Dendritic cell treated with granulocyte-macrophage colony-stimulating factor and Interleukin-4, amounts not matched to agents 40 ng/mL and 50 ng/mL, for 4 days (primary cell): ENCODE data around the gene TBCE.
"Not testable (repeated sequence)": the region's sequence is repeated elsewhere in the genome, so short reads cannot be mapped to it uniquely, and the experiment has no call there.

Source experiments
- H3K27ac Mint-ChIP-seq: one replicate; pipeline ENCODE4 v1.8.0; 2022; ENCODE audit warnings: mild to moderate bottlenecking, mixed read lengths
- H3K27me3 Mint-ChIP-seq: one replicate; pipeline ENCODE4 v1.8.0; 2022; ENCODE audit warnings: mild to moderate bottlenecking, mixed read lengths
- H3K36me3 Mint-ChIP-seq: one replicate; pipeline ENCODE4 v1.8.0; 2022; ENCODE audit warnings: low read depth, mixed read lengths
- H3K4me1 Mint-ChIP-seq: one replicate; pipeline ENCODE4 v1.8.0; 2022; ENCODE audit warnings: low read depth, mixed read lengths
- H3K4me3 Mint-ChIP-seq: one replicate; pipeline ENCODE4 v1.8.0; 2022; ENCODE audit warnings: mild to moderate bottlenecking, moderate library complexity, mixed read lengths
- H3K9me3 Mint-ChIP-seq: one replicate; pipeline ENCODE4 v1.8.0; 2022; ENCODE audit warnings: mixed read lengths
- intact Hi-C: fragments of 100-400 bp; cut with micrococcal nuclease; formaldehyde crosslinking; loops from one replicate; pipeline ENCODE4 v1.15.0; 2022

Gene TBCE

DNA sequence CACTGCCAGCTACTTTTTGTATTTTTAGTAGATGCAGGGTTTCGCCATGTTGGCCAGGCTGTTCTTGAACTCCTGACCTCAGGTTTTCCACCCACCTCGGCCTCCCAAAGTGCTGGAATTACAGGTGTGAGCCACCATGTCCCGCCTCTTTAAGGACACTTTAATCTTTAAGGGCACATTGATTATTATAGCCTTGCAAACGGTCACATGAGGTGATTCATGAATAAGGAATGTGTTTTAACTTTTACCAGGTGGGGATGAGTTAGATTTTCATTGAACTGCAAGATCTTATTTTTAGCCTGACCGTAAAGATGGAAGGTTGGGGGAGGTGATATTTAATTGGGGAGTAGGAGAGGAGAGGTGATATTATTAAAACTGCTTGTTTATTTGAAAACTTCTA, 61.9 kb downstream of the TBCE start:
- Mint-ChIP-seq H3K4me3 (no peak overlapping the region), H3K36me3 (peaks cover 64% of the 10 kb centered on the region), H3K27me3 (no peaks in the 10 kb centered on the region), H3K9me3 (no peaks in the 10 kb centered on the region), H3K4me1 (no peaks in the 10 kb centered on the region), H3K27ac (no peak overlapping the region)
- intact Hi-C loops: no loop called here

- Mint-ChIP-seq H3K4me1 (no peaks in the 10 kb centered on the region), H3K27ac (no peak overlapping the region), H3K9me3 (no peaks in the 10 kb centered on the region), H3K36me3 (peaks cover 67% of the 10 kb centered on the region), H3K4me3 (no peak overlapping the region), H3K27me3 (no peaks in the 10 kb centered on the region)
- intact Hi-C loops: no loop called here
Observed at GRCh38 chr1:235430991-235431390, 63.8 kb downstream of the TBCE start.

GRCh38 chr1:235434001-235434400, 66.8 kb downstream of the TBCE start:
- Mint-ChIP-seq H3K36me3 (peaks cover 79% of the 10 kb centered on the region), H3K9me3 (no peaks in the 10 kb centered on the region), H3K4me3 (no peak overlapping the region), H3K27ac (no peak overlapping the region), H3K27me3 (no peaks in the 10 kb centered on the region), H3K4me1 (no peaks in the 10 kb centered on the region)
- intact Hi-C loops: no loop called here

- Mint-ChIP-seq H3K9me3 (no peaks in the 10 kb centered on the region), H3K27ac (no peak overlapping the region), H3K4me3 (no peak overlapping the region), H3K36me3 (peaks cover 100% of the 10 kb centered on the region), H3K4me1 (peaks cover 6% of the 10 kb centered on the region), H3K27me3 (no peaks in the 10 kb centered on the region)
- intact Hi-C loops: no loop called here
Observed at GRCh38 chr1:235441159-235441685, 74.0 kb downstream of the TBCE start.

GRCh38 chr1:235442788-235443429, 75.7 kb downstream of the TBCE start:
- peaks cover 6% of the 10 kb centered on the region for H3K4me1 Mint-ChIP-seq
- H3K36me3 Mint-ChIP-seq: peaks cover 96% of the 10 kb centered on the region
- no peak overlapping the region for H3K4me3 Mint-ChIP-seq
- H3K27me3 Mint-ChIP-seq: no peaks in the 10 kb centered on the region
- intact Hi-C loops: no loop called here
- H3K9me3 Mint-ChIP-seq: no peaks in the 10 kb centered on the region
- H3K27ac Mint-ChIP-seq: no peak overlapping the region

- Mint-ChIP-seq H3K36me3 (peaks cover 95% of the 10 kb centered on the region), H3K9me3 (no peaks in the 10 kb centered on the region), H3K4me1 (no peaks in the 10 kb centered on the region), H3K4me3 (no peak overlapping the region), H3K27ac (no peak overlapping the region), H3K27me3 (no peaks in the 10 kb centered on the region)
- intact Hi-C loops: no loop called here
Observed at GRCh38 chr1:235448616-235449015, 81.4 kb downstream of the TBCE start.

- Mint-ChIP-seq H3K27me3 (no peaks in the 10 kb centered on the region), H3K9me3 (no peaks in the 10 kb centered on the region), H3K4me3 (no peak overlapping the region), H3K27ac (no peak overlapping the region), H3K36me3 (peaks cover 93% of the 10 kb centered on the region), H3K4me1 (no peaks in the 10 kb centered on the region)
- intact Hi-C loops: no loop called here
Observed at GRCh38 chr1:235450433-235450832, 83.2 kb downstream of the TBCE start.

- no peak overlapping the region for H3K27ac Mint-ChIP-seq
Observed at GRCh38 chr1:235450886-235451483, 83.8 kb downstream of the TBCE start.

GRCh38 chr1:235454021-235454420, 86.8 kb downstream of the TBCE start:
- H3K4me1 Mint-ChIP-seq: no peaks in the 10 kb centered on the region
- H3K27ac Mint-ChIP-seq: no peak overlapping the region
- peaks cover 96% of the 10 kb centered on the region for H3K36me3 Mint-ChIP-seq

More at GRCh38 chr1:235450886-235451483, 83.8 kb downstream of the TBCE start:
- Mint-ChIP-seq H3K4me3 (no peak overlapping the region), H3K4me1 (no peaks in the 10 kb centered on the region), H3K9me3 (no peaks in the 10 kb centered on the region), H3K36me3 (peaks cover 92% of the 10 kb centered on the region), H3K27me3 (no peaks in the 10 kb centered on the region)
- intact Hi-C loops: no loop called here

GRCh38 chr1:235455097-235455496, 87.9 kb downstream of the TBCE start:
- Mint-ChIP-seq H3K36me3 (peaks cover 94% of the 10 kb centered on the region), H3K4me3 (no peak overlapping the region), H3K4me1 (no peaks in the 10 kb centered on the region), H3K9me3 (no peaks in the 10 kb centered on the region), H3K27ac (no peak overlapping the region), H3K27me3 (no peaks in the 10 kb centered on the region)
- intact Hi-C loops: no loop called here

More at GRCh38 chr1:235454021-235454420, 86.8 kb downstream of the TBCE start:
- Mint-ChIP-seq H3K4me3 (no peak overlapping the region), H3K27me3 (no peaks in the 10 kb centered on the region), H3K9me3 (no peaks in the 10 kb centered on the region)
- intact Hi-C loops: no loop called here

GRCh38 chr1:235455823-235456222, 88.6 kb downstream of the TBCE start:
- intact Hi-C loops: no loop called here
- H3K4me1 Mint-ChIP-seq: no peaks in the 10 kb centered on the region
- H3K4me3 Mint-ChIP-seq: no peak overlapping the region
- no peak overlapping the region for H3K27ac Mint-ChIP-seq
- H3K9me3 Mint-ChIP-seq: no peaks in the 10 kb centered on the region
- peaks cover 93% of the 10 kb centered on the region for H3K36me3 Mint-ChIP-seq
- no peaks in the 10 kb centered on the region for H3K27me3 Mint-ChIP-seq

DNA sequence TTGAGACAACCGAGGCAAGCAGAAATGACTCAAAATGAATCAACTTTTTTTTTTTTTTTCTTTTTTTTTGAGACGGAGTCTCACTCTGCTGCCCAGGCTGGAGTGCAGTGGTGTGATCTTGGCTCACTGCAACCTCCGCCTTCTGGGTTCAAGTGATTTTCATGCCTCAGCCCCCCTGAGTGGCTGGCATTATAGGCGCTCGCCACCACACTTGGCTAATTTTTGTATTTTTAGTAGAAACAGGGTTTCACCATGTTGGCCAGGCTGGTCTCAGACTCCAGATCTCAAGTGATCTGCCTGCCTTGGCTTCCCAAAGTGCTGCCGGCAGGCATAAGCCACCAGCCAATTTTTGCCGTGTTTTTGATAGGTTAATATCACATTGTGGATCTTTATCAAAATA, 90.6 kb downstream of the TBCE start:
- H3K27me3 Mint-ChIP-seq, H3K4me3 Mint-ChIP-seq: not testable (repeated sequence)
- peaks cover 78% of the 10 kb centered on the region for H3K36me3 Mint-ChIP-seq

DNA sequence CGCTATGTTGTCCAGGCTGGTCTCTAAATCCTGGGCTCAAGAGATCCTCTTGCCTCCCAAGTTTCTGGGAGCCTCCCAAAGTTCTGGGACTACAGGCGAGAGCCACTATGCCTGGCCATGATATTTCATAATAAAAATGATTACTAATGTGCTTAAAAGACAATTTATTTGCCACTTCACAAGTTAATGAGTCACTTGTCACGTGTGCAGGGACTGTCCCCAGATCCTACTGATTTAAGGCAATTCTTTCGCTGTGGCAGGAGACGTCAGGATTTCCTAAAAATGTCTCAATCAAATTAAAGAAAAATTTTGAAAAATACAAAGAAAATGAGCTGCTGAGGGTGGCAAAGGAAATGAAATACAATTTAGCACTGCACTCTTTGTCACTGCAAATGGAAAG, 93.5 kb downstream of the TBCE start:
- Mint-ChIP-seq H3K27me3 (no peaks in the 10 kb centered on the region), H3K4me3 (no peak overlapping the region), H3K36me3 (peaks cover 74% of the 10 kb centered on the region), H3K27ac (no peak overlapping the region), H3K9me3 (no peaks in the 10 kb centered on the region), H3K4me1 (peaks cover 5% of the 10 kb centered on the region)
- intact Hi-C loops: no loop called here

More for the DNA sequence above, 90.6 kb downstream of the TBCE start:
- H3K27ac Mint-ChIP-seq, H3K9me3 Mint-ChIP-seq, H3K4me1 Mint-ChIP-seq, intact Hi-C loops: not testable (repeated sequence)

- H3K4me1 Mint-ChIP-seq: peaks cover 5% of the 10 kb centered on the region
- H3K9me3 Mint-ChIP-seq: no peaks in the 10 kb centered on the region
- peaks cover 76% of the 10 kb centered on the region for H3K36me3 Mint-ChIP-seq
- no peak overlapping the region for H3K4me3 Mint-ChIP-seq
- intact Hi-C loops: no loop called here
- no peak overlapping the region for H3K27ac Mint-ChIP-seq
- no peaks in the 10 kb centered on the region for H3K27me3 Mint-ChIP-seq
Observed at GRCh38 chr1:235461954-235462353, 94.7 kb downstream of the TBCE start.

- H3K27me3 Mint-ChIP-seq, H3K4me1 Mint-ChIP-seq, H3K9me3 Mint-ChIP-seq, H3K4me3 Mint-ChIP-seq, H3K27ac Mint-ChIP-seq, intact Hi-C loops: not testable (repeated sequence)
- H3K36me3 Mint-ChIP-seq: peaks cover 74% of the 10 kb centered on the region
Observed at GRCh38 chr1:235462832-235463231, 95.6 kb downstream of the TBCE start.
